GM19025 (cell line): Measurements from ENCODE around the gene SMPD3.

Source experiments
- ATAC-seq: cut with Tn5 transposase; IDR thresholded peaks from one replicate; pipeline ENCODE4 v1.9.1; 2021; ENCODE audit warnings: mild to moderate bottlenecking, low read depth, moderate library complexity; ENCODE audit not compliant: unreplicated experiment

Gene SMPD3

DNA sequence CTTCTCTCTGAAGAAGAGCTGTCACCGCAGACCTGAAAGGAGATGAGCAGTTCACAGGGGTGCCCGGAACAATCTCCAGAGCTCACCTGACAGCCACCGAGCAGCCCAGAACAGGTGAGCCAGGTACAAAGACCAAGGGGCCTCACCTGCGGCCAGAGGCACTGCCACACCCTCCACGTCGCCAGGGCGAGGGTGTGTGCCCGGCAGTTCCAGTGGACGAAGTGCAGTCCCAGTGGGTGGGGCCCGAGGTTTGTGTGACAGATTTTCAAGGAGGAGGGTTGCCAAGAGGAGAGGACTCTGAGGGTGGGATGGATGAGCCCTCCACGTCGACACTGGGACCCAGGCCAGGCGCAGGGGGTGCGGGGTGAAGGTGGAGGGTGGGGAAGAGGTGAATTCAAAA lies 61.7 kb downstream of the SMPD3 start:
- ATAC-seq, result no peak

DNA sequence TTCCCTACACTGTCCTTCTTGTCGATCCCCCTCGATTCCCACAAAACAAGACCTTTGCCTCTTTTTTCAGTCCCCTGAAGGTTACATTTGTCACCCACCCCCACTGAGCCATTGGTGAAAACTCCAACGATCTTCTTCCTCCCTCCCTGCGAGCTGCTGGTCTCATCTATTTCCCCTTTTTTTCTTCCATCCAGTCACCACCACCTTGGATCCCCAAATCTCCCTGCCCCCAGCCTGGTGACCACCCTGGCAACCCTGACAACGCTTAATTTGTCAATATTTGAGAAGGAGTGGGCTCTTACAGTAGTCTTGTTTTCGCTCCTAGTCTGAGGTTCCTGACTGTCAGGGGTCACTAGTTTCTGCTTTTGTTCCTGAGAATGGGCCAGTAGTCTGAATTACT lies 62.9 kb downstream of the SMPD3 start:
- ATAC-seq, result no peak

DNA sequence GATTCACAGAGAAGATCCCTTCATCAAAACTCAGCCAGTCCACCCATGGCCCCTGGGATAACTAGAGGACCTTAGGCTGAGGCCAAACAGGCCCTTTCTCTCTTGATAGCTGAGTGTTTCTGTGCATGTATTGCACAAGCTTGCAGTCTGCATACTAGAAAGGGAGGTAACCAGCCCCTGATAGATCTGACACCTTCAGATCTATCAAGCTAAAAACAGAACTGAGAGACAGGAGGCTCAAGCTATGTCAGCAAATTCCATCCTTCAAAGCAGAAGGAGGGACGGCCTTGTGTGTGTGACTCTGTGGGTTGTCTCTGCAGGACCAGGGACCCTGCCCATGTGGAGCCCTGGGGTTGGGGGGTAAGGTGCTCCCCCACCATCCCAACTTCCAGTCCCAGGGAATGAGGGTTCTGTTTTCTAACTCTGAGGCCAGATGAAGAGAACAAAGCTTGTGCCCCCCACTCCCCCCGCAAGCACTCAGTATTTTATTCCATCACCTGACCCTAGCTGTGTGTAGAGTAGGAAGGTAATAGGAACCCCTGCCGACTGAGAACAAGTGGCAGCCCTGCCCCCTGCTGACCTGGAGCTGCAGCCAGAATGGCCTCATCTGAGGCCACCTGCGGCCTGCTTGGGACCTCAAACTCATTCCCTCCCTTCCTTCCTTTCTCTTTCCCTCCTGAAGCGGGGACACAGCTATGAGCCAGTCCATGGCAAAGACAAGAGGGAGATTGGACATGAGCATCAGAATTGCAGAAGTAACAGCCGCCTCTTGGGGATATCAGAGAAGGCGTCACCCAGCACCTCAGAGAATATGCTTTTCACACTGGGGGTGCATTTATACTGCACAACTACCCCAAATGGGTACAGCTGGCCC lies 63.8 kb downstream of the SMPD3 start:
- no peak for ATAC-seq

DNA sequence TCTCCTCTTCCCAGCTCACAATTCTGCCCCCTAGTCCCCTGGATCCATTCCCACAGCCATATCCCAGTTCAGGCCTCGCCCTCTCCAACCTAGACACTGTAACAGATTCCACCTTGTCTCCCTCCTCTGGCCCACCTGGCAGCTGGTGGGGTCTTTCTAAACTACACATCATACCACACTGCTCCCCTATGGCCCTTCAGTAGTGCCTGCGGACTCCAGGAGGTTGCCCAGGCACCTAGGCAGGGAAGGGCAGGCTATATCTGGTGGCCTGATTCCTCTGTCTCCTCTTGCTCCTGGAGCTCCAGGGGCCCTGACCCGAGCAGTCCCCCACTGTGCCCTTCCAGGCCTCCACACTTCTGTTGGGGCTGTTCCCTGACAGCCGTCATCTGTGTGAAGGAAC lies 64.5 kb downstream of the SMPD3 start:
- no peak for ATAC-seq

DNA sequence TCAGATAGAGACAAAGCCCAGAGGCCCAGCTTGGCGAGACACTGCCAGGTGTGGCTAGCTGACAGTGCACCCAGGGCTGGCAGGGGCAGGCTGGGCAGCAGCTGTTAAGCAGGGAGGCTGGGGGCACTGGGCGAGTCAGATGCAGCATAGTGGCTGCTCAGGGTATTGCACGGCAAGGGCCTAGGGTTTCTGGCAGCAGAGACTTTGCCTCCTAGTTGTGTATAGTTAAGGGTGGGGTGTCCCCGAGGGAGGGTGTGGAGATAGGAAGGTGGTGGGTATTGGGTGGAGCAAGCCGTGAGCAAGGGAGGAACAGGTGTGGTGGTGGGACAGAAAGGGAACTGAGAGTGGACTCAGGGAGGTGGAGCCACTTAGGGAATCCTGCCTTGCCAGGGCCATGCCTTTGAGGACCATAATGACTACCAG lies 66.0 kb downstream of the SMPD3 start:
- ATAC-seq, result no peak

DNA sequence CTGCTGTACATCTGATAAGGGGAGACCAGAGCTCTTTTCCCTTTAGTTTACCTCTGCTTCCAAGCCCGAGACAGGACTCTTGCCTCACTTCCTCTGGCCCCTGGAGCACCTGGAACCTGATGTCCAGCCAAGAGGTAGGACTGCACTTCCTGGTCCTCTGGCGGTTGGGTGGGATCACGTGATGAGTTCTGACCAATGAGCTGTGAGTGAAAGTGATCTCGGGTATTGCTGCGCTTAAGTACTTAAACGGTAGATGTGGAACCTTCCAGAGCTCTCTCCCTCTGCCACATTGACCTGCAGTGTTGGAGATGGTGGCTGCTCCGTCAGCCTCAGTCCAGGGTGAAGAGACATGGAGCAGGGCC lies 67.0 kb downstream of the SMPD3 start:
- no peak for ATAC-seq

DNA sequence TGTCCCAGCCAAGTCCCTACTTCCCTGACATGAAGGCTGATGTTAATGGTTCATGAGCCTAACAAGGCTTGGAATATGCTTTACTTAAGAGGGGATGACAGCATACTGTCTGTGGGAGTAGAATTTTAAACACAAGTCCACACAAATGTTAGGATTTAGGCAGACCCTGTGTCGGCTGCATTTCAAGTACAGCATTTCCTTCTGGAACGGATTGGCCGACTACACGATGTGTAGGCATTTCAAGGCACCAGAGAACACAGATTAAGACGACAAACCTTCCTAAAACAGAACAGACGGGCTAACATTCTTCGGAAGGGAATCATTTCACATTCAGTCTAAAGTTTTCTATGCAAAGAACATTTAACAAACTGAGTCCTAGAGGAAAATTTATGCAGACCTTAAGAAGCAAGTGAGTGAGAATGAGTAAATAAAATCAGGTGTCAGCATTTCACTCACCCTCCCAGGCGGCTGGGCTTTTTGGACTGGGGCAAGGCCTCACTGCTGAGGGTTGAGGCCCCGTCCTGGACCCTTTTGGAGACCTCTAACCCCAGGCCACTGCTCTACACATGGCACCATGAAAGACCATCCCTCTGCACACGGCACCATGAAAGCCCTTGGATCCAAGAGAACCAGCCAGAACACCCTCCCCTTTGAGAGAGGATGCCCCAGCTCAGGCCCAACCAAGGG lies 67.5 kb downstream of the SMPD3 start:
- ATAC-seq, result no peak

DNA sequence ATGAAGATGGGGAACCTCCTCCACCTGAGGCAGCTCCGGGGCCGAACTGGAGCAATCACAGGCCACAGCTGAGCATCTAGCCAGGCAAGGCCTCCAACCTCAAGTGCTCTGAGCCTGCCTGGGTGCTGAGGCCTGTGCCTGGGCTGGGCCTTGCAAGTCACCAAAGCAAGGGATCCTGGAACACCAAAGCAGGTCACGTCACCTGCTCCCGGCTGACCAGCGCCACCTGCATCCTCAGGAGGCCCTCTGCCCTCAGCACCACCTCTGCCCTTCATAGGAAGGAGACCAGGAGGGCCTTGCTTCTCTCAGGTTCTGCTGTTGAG lies 68.0 kb downstream of the SMPD3 start:
- ATAC-seq, result no peak

DNA sequence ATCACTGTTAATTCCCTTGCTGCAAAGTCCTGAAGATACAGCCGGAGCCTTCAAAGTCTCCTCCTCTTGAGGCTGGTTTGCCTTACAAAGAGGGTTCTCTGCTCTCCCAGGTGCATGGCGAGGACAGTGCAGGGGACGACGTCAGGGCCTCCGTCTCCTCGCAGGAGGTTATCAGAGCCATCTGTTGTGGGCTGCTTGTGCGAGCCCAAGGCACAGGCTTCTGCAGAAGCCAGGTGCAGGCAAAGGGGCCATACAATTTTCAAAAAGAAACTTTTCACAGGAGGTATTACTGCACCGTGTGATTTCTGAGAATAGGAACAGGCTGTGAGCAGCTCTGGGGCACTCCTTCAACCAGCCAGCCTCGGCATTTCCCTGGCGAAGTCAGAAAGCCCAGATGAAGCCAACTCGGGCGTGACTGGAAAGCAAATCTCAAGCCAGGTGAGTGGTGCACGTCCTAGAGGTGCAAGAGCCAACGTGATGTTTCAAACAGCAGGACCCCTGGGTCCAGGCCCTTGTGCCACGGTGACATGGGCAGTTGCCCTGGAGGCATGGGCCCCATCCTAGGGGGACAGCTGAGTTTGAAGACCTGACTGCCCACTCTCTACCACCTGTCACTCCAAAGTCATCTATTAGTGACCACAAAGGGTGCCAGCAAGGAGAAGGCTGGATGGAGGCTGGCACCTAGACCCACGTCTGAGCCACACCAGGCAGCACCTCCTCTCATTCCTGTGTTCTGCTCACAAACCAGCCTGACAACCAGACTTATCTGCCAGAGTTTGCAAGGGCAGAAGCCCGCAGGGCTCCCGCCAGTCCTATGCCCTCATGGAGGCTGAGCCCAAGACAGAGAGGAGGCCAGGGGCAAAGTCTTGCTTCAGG lies 68.6 kb downstream of the SMPD3 start:
- no peak for ATAC-seq

DNA sequence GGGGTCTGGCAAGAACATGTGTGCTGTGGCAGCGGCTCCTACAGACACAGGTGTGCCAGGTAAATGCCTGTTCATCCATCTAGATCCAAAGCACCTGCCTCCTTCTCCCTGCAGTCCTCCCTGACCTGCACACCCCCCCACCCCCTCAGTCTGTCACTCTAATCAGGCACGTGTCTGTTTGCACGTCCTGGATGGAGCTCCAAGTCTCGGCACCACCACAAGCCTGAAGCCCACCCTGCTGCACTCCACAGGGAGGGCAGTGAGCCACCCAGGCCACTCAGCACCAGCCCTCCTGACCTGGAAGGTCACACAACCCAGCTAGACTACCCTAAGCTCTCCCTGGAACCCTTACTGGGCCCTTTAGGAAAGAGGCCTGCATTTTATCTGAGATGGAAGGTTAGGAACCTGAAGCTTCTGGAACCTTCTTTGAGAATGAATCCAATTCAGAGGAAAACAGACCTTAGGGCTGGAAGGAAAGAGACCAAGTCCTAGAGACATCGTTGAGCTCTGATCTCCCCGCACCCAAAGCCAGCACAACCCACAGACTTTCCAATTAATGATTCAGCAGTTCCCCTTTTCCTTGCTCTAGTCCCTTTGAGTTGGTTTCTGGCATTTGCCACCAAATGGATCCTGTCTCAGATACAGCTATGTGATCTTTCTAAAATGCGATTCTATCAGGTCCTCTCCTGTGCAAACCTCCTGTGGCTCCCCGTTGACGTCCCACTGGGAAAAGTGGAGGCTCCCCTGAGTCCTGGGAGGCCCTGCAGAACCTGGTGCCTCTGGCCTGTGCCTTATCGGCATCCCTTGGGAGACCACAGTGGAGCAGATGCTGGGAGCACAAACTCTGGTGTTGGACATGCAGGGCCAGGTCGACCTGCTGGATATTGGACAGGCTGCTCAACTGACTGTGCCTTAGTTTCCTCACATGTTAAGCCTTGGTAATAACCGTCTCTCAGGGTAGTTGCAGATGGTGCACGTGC lies 69.6 kb downstream of the SMPD3 start:
- ATAC-seq, result no peak

DNA sequence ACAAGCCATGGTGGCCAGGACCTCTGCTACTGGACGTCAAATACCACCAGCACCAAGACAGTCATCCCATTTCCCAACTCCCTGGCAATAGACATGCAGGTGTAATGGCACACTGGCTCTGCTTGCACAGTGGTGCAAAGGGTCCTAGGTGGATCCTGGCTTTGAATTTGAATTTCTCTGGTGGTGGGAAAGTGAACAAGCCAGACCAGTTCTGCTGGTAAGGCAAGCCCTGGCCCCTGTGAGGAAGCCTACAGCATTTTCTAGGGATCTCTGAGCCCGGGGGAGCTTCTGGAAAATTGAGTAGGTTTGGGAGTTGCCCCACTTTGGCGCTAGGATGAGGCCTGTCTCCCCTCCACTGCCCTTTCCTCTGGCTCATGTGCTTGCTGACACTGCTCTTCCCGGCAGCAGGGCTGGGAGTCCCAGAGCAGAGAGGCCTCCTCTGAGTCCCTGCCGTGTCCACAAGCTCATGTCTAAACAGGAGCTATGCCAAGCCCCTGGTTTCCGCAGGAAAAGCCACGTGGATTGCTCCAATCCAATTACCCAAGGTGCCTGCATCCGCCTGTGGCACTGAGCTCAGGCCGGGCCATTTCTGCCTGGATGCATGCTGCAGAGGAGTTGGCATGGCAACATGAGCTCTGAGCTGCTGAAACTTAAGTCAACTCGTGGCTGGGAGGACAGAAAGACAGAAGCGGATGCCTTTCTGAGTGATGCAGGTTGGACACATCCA lies 70.5 kb downstream of the SMPD3 start:
- no peak for ATAC-seq

DNA sequence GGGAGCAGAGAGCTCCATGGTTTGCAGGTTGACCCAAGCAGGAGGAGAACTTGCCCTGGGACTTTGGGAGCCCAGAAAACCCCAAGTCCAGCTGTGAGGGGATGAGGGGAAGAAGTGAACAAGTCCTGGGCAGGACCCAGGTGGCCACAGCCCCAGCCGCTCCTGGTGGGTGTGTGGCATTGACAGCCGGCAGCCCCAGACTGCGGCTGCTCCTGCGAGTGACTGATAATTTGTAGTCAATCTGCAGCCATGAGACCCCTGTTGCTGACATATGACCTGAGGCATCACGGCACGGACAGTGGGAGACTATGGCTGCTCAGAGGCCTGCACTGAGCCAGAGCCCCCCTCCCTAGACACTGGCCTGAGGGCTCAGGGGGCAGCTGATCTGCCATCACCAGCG lies 71.1 kb downstream of the SMPD3 start:
- ATAC-seq, result no peak

DNA sequence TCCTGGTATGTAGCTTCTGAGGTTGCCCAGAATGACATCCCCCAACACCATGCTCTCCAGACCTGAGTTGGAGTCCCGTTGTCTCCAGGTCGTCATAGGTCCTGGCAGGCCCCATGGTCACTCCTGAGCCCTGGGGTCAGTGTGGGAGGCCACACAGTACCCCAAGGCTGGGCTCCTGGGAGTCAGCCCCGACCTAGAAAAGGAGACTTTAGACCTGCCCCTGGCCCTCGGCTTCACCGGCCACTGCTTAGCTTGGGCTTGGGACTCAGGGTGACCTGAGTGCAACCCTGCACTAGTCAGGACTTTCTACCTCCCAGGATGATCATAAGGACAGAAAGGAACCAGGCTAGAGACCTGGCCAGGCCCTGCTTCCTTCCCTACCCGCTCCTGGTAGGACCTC lies 71.7 kb downstream of the SMPD3 start:
- ATAC-seq, result no peak

DNA sequence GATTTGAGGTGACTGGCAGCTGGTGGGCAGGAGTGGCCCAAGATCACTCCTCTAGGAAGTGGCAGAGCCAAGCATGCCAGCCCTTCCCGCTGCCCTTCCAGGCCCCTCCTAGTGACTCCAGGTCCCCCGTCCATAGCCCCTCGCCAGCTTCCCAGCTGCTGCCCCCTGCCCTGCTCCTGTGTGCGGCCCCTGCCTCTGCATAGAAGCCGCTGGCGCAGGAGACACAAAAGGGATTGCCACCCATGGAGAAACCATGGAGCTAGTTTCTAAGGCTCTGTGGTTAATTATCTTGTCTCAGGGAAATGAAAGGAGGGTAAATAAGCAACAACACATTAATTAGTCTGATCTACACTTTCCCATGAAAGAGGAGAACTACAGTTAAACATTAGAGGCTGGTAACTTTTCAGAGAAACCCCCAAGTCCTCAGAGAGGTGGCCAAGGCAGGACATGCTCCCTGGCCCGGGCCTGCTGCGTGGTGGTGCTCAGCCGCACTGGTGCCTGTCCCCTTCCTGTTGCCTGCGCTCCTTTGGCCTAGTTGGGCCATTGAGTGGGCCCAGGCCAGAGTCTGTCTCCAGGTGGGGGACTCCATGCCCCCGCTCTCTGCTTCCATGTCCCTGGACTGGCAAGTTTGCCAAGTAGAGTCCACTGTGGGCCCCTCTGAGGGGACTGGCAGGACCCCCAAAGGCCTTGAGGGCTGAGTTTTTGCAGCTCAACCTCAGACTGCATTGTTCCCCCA lies 72.3 kb downstream of the SMPD3 start:
- ATAC-seq, result no peak

DNA sequence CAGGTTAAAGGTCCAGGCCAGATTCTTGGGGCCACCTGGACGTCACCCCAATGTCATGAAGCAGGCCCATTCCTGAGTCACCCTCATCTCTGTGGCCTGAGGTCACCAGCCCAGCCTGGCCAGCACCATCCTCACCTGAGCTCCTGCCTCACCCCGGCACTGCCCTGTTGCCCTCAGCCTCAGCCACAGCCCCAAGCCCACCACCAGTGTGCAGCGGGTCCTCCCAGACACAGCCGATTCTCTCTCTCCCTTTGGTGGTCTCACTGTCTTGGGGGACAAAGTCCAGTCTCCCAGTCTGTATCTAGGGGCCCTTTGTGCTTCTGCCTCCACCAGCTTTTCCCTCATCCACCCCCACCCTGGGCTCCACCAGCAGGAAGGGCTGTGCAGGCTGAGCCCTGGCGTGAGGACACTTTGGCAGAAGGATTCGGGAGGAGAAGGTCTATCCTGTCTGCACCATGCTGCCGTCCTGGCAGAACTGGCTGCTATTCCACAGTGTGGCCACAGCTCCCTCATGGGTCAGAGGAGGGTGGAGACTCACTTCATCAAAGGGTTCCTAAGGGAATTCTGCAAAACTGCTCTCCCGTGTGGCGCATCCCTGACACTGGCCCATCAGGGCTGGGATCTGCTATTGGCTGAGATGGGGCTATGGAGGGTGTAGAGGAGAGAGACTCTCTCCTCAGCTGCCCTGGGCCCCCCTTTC lies 73.2 kb downstream of the SMPD3 start:
- ATAC-seq, result no peak

DNA sequence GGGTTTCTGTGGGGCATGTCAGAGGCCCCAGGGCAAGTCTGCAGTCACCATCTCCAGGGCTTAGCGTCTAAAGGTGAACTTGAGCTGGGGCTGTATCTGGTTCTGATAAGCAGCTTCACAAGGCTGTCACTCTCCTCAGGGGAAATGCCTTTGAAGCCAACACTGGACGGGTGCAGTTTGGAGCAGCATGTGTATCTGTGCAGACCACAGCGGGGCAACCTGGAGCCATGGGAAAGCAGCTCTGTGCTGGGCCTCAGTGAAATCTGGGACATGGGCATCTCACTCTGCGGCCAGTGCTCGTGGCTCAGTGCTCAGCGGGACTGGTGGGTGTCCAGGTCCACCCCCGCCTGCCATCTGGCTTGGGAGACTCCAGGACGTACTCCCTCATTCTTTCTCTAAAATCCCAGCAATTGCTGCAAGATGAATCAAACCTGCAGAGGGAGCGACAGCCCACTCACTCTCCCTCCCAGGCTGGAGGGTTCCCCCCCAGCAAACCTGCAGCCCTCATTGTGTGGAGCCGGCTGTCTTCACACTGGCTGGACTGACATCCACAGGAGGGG lies 74.0 kb downstream of the SMPD3 start:
- ATAC-seq, result no peak

DNA sequence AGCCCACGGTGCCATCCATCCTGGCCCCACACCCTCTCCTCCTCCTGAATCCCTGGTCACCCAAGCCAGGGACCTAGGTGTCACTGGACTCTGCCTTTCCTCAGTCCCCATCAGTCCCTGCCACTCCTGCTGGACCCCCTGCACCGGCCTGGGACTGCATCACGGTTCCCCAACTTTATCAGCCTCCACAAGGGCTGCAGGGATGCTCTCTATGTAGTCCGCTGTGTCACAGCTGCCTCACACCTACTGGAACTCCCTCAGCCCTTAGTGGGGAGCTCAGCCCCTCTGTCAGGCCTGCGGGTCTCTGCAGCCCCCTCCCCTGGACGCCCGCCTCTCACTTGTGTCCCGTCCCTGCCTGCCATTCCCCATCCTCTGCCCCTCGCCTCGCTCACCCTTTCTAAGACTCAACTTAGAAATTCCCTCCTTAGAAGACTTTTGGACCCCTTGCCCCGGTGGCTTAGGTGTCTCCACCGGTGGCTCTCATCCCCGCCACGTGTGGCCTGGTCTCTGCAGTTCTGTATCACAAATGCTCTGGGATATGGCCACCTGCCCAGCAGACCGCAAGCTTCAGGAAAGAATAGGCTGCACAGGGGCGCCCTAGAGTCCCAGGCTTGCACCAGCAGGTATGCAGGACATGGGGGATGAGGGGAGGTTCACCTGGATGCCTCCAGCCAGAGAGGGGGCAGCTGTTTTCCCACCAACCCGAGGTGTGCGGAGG lies 74.6 kb downstream of the SMPD3 start:
- no peak for ATAC-seq
